GM12878 (cell line): ENCODE results near the gene THRA. TPM values are rescaled to one million over a fixed set of nuclear protein-coding genes. Genes with fewer than 3 reads are reported as not detected.

Experiments used
- ATAC-seq: fragments of 200-7000 bp; cut with Tn5 transposase; 3 replicates; pipeline ENCODE4 v1.9.1; 2020; ENCODE audit warnings: mild to moderate bottlenecking, moderate library complexity
- BruUV-seq: library from RNA; stranded (reverse); fragments of 400-500 nt; replicated peaks from 2 replicates; lab custom pipeline; 2021; lab: Mats Ljungman, UMichigan
- CTCF ChIA-PET: fragments of 300-600 bp; sonication (Branson Sonifier 250); formaldehyde crosslinking; extraction: SDS; loops from one replicate; lab custom pipeline; 2021; ENCODE audit warnings: inconsistent platforms; lab: Yijun Ruan, JAX
- POLR2A ChIA-PET: fragments of 350-600 bp; formaldehyde crosslinking; extraction: SDS; loops from one replicate; lab custom pipeline; 2021; ENCODE audit warnings: inconsistent platforms; lab: Charles Lee
- RAD21 ChIA-PET: fragments of 300-600 bp; sonication (Branson Sonifier 250); formaldehyde crosslinking; loops from one replicate; lab custom pipeline; 2023; ENCODE audit warnings: antibody characterized with exemption; ENCODE audit not compliant: unreplicated experiment; lab: Charles Lee
- SMC1A ChIA-PET: fragments of 300-600 bp; sonication (Branson Sonifier 250); formaldehyde crosslinking; loops from one replicate; lab custom pipeline; 2023; ENCODE audit not compliant: unreplicated experiment, uncharacterized antibody; lab: Charles Lee
- DNase-seq: peaks from one replicate; pipeline ENCODE4 v3.0.0-alpha.2; 2011; ENCODE audit warnings: low read depth, low spot score
- FAIRE-seq: peaks from 3 replicates; lab custom pipeline; 2011; peaks lifted over from hg19 to GRCh38; lab: Jason Lieb, UNC
- H2AFZ ChIP-seq: 2 replicates; pipeline ENCODE4 v1.6.0; 2011; ENCODE audit warnings: low read depth, low read length, control low read depth; ENCODE audit not compliant: control insufficient read depth
- H3K27ac ChIP-seq: 2 replicates; pipeline ENCODE4 v1.5.1; 2011; ENCODE audit warnings: control low read depth; ENCODE audit not compliant: control insufficient read depth, insufficient read depth
- H3K27me3 ChIP-seq, 2 experiments: replicated peaks in 1 of 2; 2 replicates each; pipeline versions ENCODE4 v1.6.0 to v1.6.1; 2011; ENCODE audit warnings: low read length in 1 of 2; ENCODE audit not compliant: control insufficient read depth in 2 of 2, insufficient read depth in 2 of 2
- H3K36me3 ChIP-seq, 2 experiments: 2 replicates each; pipeline ENCODE4 v1.5.1; 2011; ENCODE audit warnings: low read length in 1 of 2; ENCODE audit not compliant: control insufficient read depth in 2 of 2, insufficient read depth in 2 of 2
- H3K4me1 ChIP-seq: 2 replicates; pipeline ENCODE4 v1.6.1; 2011; ENCODE audit warnings: mild to moderate bottlenecking, low read length, moderate library complexity, mixed read lengths; ENCODE audit not compliant: control insufficient read depth, insufficient read depth
- H3K4me2 ChIP-seq: 2 replicates; pipeline ENCODE4 v1.6.0; 2011; ENCODE audit warnings: control low read depth; ENCODE audit not compliant: control insufficient read depth, insufficient read depth
- H3K4me3 ChIP-seq: fragments of 200-600 bp; sonication (generic); 2 replicates; pipeline ENCODE4 v1.5.1; 2016
- H3K79me2 ChIP-seq: 2 replicates; pipeline ENCODE4 v1.6.0; 2011; ENCODE audit warnings: low read length; ENCODE audit not compliant: control insufficient read depth, insufficient read depth
- H3K9ac ChIP-seq: 2 replicates; pipeline ENCODE4 v1.8.0; 2011; ENCODE audit warnings: low read length, control low read depth, mixed read lengths; ENCODE audit not compliant: control insufficient read depth, insufficient read depth
- H3K9me3 ChIP-seq: replicated peaks from 3 replicates; pipeline ENCODE4 v1.5.1; 2011; ENCODE audit warnings: mild to moderate bottlenecking, low read length; ENCODE audit not compliant: control insufficient read depth, insufficient read depth
- H4K20me1 ChIP-seq: 2 replicates; pipeline ENCODE4 v1.6.0; 2011; ENCODE audit not compliant: control insufficient read depth, insufficient read depth
- FOXM1 ChIP-seq: IDR thresholded peaks from 2 replicates; pipeline ENCODE4 v1.6.1; 2012; ENCODE audit warnings: low read depth, mild to moderate bottlenecking, inconsistent platforms, low read length, moderate library complexity
- HDAC2 ChIP-seq: fragments of 200-600 bp; sonication (generic); IDR thresholded peaks from 2 replicates; pipeline ENCODE4 v1.6.1; 2017
- MAX ChIP-seq: IDR thresholded peaks from 2 replicates; pipeline ENCODE4 v1.6.1; 2012; ENCODE audit warnings: low read depth, low read length, improper control_type of control experiment
- PAX8 ChIP-seq: fragments of 450-650 bp; IDR thresholded peaks from 2 replicates; pipeline ENCODE4 v1.6.1; 2017; ENCODE audit warnings: mild to moderate bottlenecking, moderate library complexity
- PBX3 ChIP-seq: IDR thresholded peaks from 2 replicates; pipeline ENCODE4 v1.6.1; 2011; ENCODE audit warnings: mild to moderate bottlenecking, low read depth, low read length, moderate library complexity; ENCODE audit not compliant: insufficient replicate concordance
- POLR2AphosphoS2 ChIP-seq: IDR thresholded peaks from 2 replicates; pipeline ENCODE4 v1.6.1; 2011; ENCODE audit warnings: low read depth, mild to moderate bottlenecking, low read length, improper control_type of control experiment, moderate library complexity
- PRDM15 ChIP-seq: fragments of 450-650 bp; formaldehyde crosslinking; IDR thresholded peaks from 2 replicates; pipeline ENCODE4 v1.4.0; 2020; ENCODE audit warnings: mild to moderate bottlenecking, moderate library complexity
- RAD21 ChIP-seq: IDR thresholded peaks from 2 replicates; pipeline ENCODE4 v1.6.1; 2011; ENCODE audit warnings: mild to moderate bottlenecking, low read depth, low read length, moderate library complexity; ENCODE audit not compliant: insufficient read depth
- RBBP5 ChIP-seq: fragments of 200-600 bp; sonication (generic); conservative IDR thresholded peaks from 2 replicates; pipeline ENCODE4 v1.6.1; 2016
- RELA ChIP-seq: fragments of 450-650 bp; IDR thresholded peaks from 2 replicates; pipeline ENCODE4 v1.8.0; 2014; ENCODE audit warnings: borderline replicate concordance; ENCODE audit not compliant: partially characterized antibody
- SPI1 ChIP-seq: IDR thresholded peaks from 2 replicates; pipeline ENCODE4 v1.6.1; 2011; ENCODE audit warnings: low read depth, mild to moderate bottlenecking, low read length, moderate library complexity, borderline replicate concordance; ENCODE audit not compliant: insufficient read depth
- SREBF1 ChIP-seq: IDR thresholded peaks from 2 replicates; pipeline ENCODE4 v1.6.1; 2012; ENCODE audit warnings: mild to moderate bottlenecking, low read length
- ZBTB4 ChIP-seq: fragments of 450-650 bp; formaldehyde crosslinking; IDR thresholded peaks from 2 replicates; pipeline ENCODE4 v1.4.0; 2022; ENCODE audit warnings: mild to moderate bottlenecking, moderate library complexity
- ZNF384 ChIP-seq: IDR thresholded peaks from 2 replicates; pipeline ENCODE4 v1.6.1; 2012; ENCODE audit warnings: low read depth, mild to moderate bottlenecking, low read length, improper control_type of control experiment, borderline replicate concordance
- WGBS: methylation state at CpG from one replicate; pipeline ENCODE4 v1.1.6; 2016; ENCODE audit warnings: low lambda C conversion rate; ENCODE audit not compliant: insufficient replicate concordance, insufficient coverage; ENCODE audit errors: missing lambda C conversion rate; 5-methylcytosine and 5-hydroxymethylcytosine counted together
- in situ Hi-C: fragments of 300-500 bp; cut with MboI; formaldehyde crosslinking; loops from 9 replicates; pipeline ENCODE4 v1.14.3; 2018; ENCODE audit warnings: mixed read lengths
- intact Hi-C: fragments of 100-400 bp; cut with micrococcal nuclease; formaldehyde crosslinking; loops from one replicate; pipeline ENCODE4 v1.14.2; 2022; ENCODE audit not compliant: unreplicated experiment
- polyA plus RNA-seq, 11 experiments: library from polyadenylated mRNA; depleted of rRNA in 4 of 11; unstranded in 6 of 11; stranded (reverse) in 5 of 11; fragments of >200 nt; fragmentation: Nextera tagmentation in 4 of 11; fragmentation: Illumina TruSeq in 1 of 11; extraction: Ambion mirVana in 4 of 11; extraction: Trizol in 1 of 11; gene quantifications; 1 replicate in 1 of 11; 2 replicates in 10 of 11; pipeline versions ENCODE4 v1.2.1 to v1.2.3, GENCODE V29; 2011 to 2016; ENCODE audit warnings: inconsistent platforms in 2 of 11, missing spikeins in 2 of 11, low read depth in 1 of 11
- total RNA-seq, 4 experiments: library from RNA; depleted of rRNA in 3 of 4; stranded (reverse); fragments of >200 nt in 3 of 4; fragmentation: Illumina TruSeq in 1 of 4; extraction: Trizol in 1 of 4; gene quantifications; 2 replicates each; pipeline versions ENCODE4 v1.2.1 to v1.2.3, GENCODE V29; 2013 to 2021

The THRA gene
- total and polyA plus RNA-seq, 10 of the 15 experiments (the other 5 are each of a cell fraction or from before 2014, with no cell fraction given): 0.03 to 2.0 (median 0.64) TPM

GRCh38 chr17:40041196-40041595 is 21.6 kb upstream of the THRA start:
- Histone ChIP-seq H3K27ac (no peak overlapping the region), H3K9ac (no peak overlapping the region), H3K4me3 (no peak overlapping the region), H2AFZ (no peak overlapping the region), H3K79me2 (no peaks in the 10 kb centered on the region), H3K27me3 (no peaks in the 10 kb centered on the region), H3K4me1 (no peaks in the 10 kb centered on the region), H3K9me3 (no peaks in the 10 kb centered on the region), H3K4me2 (no peak overlapping the region), H3K36me3 (peaks cover 0 to 2% of the 10 kb centered on the region in 2 experiments; a peak in 1 of 4 replicates), H4K20me1 (no peaks in the 10 kb centered on the region)
- ATAC-seq (no peak), FAIRE-seq (no peak), DNase-seq (no peak)
- intact Hi-C loops (no loop called here), in situ Hi-C loops (no loop called here)
- SMC1A ChIA-PET: interaction anchor here (0.7 to 2.9 kb wide), 2 partner anchors 45 to 174 kb away, joined by 4 to 7 read pairs; no protein-coding TSS in a partner anchor
- RAD21 ChIA-PET: no interaction called here
- BruUV-seq: no TSS peak
- WGBS: 97% methylated on average over 2 of the region's 2 CpGs
- CTCF ChIA-PET: interaction anchor here (0.9 to 2.6 kb wide), 6 partner anchors 13 to 128 kb away, joined by 3 to 9 read pairs (median 3); no protein-coding TSS in a partner anchor
- POLR2A ChIA-PET: interaction anchor here (1.0 kb wide), 1 partner anchor 13 kb away, joined by 3 read pairs; the partner anchor contains the start of gene MED24
- no peak for TF ChIP-seq ZNF384
- no peak for TF ChIP-seq HDAC2
- TF ChIP-seq POLR2AphosphoS2: no peak
- no peak for TF ChIP-seq FOXM1
- no peak for TF ChIP-seq RBBP5
- TF ChIP-seq RELA: no peak
- TF ChIP-seq SREBF1: no peak
- TF ChIP-seq PAX8: no peak
- TF ChIP-seq PRDM15 (CRISPR knock-in tag): no peak
- no peak for TF ChIP-seq PBX3
- TF ChIP-seq RAD21: no peak
- no peak for TF ChIP-seq SPI1
- no peak for TF ChIP-seq ZBTB4 (CRISPR knock-in tag)
- no peak for TF ChIP-seq MAX
